H9 (cell line): ENCODE results near the gene PHKA1. TPM values are rescaled to one million over a fixed set of nuclear protein-coding genes. Genes with fewer than 3 reads are reported as not detected.
"Not testable (repeated sequence)": the region's sequence is repeated elsewhere in the genome, so short reads cannot be mapped to it uniquely, and the experiment has no call there.

ENCODE experiments used
- DNase-seq: peaks from one replicate; pipeline ENCODE4 v3.0.0-alpha.2; 2017
- H2AFZ ChIP-seq: one replicate; pipeline ENCODE4 v1.6.1; 2013; ENCODE audit warnings: mild to moderate bottlenecking, low read length, control low read depth, moderate library complexity
- H2AK5ac ChIP-seq: 2 replicates; pipeline ENCODE4 v1.6.1; 2013; ENCODE audit warnings: low read length, control low read depth, mixed read lengths; ENCODE audit not compliant: insufficient read length
- H2BK120ac ChIP-seq: one replicate; pipeline ENCODE4 v1.6.1; 2013; ENCODE audit warnings: low read depth, mild to moderate bottlenecking, low read length, control low read depth, inconsistent platforms; ENCODE audit not compliant: poor library complexity, severe bottlenecking
- H2BK12ac ChIP-seq: 2 replicates; pipeline ENCODE4 v1.6.1; 2013; ENCODE audit warnings: low read length, control low read depth, mixed read lengths, low read depth; ENCODE audit not compliant: insufficient read length
- H2BK15ac ChIP-seq: 2 replicates; pipeline ENCODE4 v1.6.1; 2013; ENCODE audit warnings: low read depth, low read length, control low read depth
- H2BK20ac ChIP-seq: one replicate; pipeline ENCODE4 v1.6.1; 2013; ENCODE audit warnings: low read depth, mild to moderate bottlenecking, low read length, control low read depth, inconsistent platforms; ENCODE audit not compliant: poor library complexity, severe bottlenecking
- H2BK5ac ChIP-seq: 2 replicates; pipeline ENCODE4 v1.6.1; 2013; ENCODE audit warnings: low read length, control low read depth, mixed read lengths; ENCODE audit not compliant: insufficient read length
- H3K14ac ChIP-seq: 2 replicates; pipeline ENCODE4 v1.6.1; 2013; ENCODE audit warnings: low read length, control low read depth; ENCODE audit not compliant: insufficient read depth
- H3K18ac ChIP-seq: 2 replicates; pipeline ENCODE4 v1.6.1; 2013; ENCODE audit warnings: low read depth, mild to moderate bottlenecking, mixed read lengths, low read length, control low read depth; ENCODE audit not compliant: insufficient read length
- H3K23ac ChIP-seq: 2 replicates; pipeline ENCODE4 v1.6.1; 2013; ENCODE audit warnings: low read length, control low read depth, mixed read lengths, low read depth; ENCODE audit not compliant: insufficient read length
- H3K23me2 ChIP-seq: 2 replicates; pipeline ENCODE4 v1.6.1; 2013; ENCODE audit warnings: low read depth, mild to moderate bottlenecking, mixed read lengths, low read length, control low read depth; ENCODE audit not compliant: insufficient read length, poor library complexity, severe bottlenecking
- H3K27ac ChIP-seq: 2 replicates; pipeline ENCODE4 v1.5.1; 2013; ENCODE audit warnings: low read length, control low read depth, mixed read lengths, low read depth; ENCODE audit not compliant: insufficient read length
- H3K27me3 ChIP-seq: 2 replicates; pipeline ENCODE4 v1.6.1; 2013; ENCODE audit warnings: low read length, control low read depth, inconsistent platforms; ENCODE audit not compliant: insufficient read depth
- H3K4ac ChIP-seq: 2 replicates; pipeline ENCODE4 v1.6.1; 2013; ENCODE audit warnings: low read depth, mild to moderate bottlenecking, control low read depth, inconsistent platforms, low read length, moderate library complexity
- H3K4me1 ChIP-seq: 2 replicates; pipeline ENCODE4 v1.6.1; 2013; ENCODE audit warnings: low read length, control low read depth, inconsistent platforms; ENCODE audit not compliant: insufficient read depth
- H3K4me2 ChIP-seq: 2 replicates; pipeline ENCODE4 v1.6.1; 2013; ENCODE audit warnings: low read length, control low read depth, mixed read lengths; ENCODE audit not compliant: insufficient read length, insufficient read depth
- H3K56ac ChIP-seq: 2 replicates; pipeline ENCODE4 v1.6.1; 2013; ENCODE audit warnings: low read depth, mild to moderate bottlenecking, mixed read lengths, low read length, control low read depth; ENCODE audit not compliant: insufficient read length
- H3K79me1 ChIP-seq: 2 replicates; pipeline ENCODE4 v1.6.1; 2013; ENCODE audit warnings: low read depth, mild to moderate bottlenecking, moderate library complexity, low read length, control low read depth, inconsistent platforms; ENCODE audit not compliant: insufficient read depth, poor library complexity, severe bottlenecking
- H3K79me2 ChIP-seq: 2 replicates; pipeline ENCODE4 v1.6.1; 2013; ENCODE audit warnings: low read length, control low read depth, inconsistent platforms; ENCODE audit not compliant: insufficient read depth
- H3K9ac ChIP-seq: 2 replicates; pipeline ENCODE4 v1.6.1; 2013; ENCODE audit warnings: low read length, control low read depth, mixed read lengths; ENCODE audit not compliant: insufficient read length; ENCODE audit errors: extremely low read depth
- H3K9me3 ChIP-seq: one replicate; pipeline ENCODE4 v1.6.1; 2013; ENCODE audit warnings: low read depth, low read length, inconsistent platforms; ENCODE audit not compliant: control insufficient read depth
- H3T11ph ChIP-seq: one replicate; pipeline ENCODE4 v1.6.1; 2013; ENCODE audit warnings: mild to moderate bottlenecking, low read length, control low read depth, inconsistent platforms
- H4K20me1 ChIP-seq: one replicate; pipeline ENCODE4 v1.6.1; 2013; ENCODE audit not compliant: control insufficient read depth, insufficient read length, insufficient read depth
- H4K5ac ChIP-seq: 2 replicates; pipeline ENCODE4 v1.6.1; 2013; ENCODE audit warnings: low read depth, mild to moderate bottlenecking, mixed read lengths, low read length, control low read depth; ENCODE audit not compliant: insufficient read length
- H4K8ac ChIP-seq: replicated peaks from 2 replicates; pipeline ENCODE4 v1.6.1; 2013; ENCODE audit warnings: low read length, control low read depth, mixed read lengths, low read depth; ENCODE audit not compliant: insufficient read length
- H4K91ac ChIP-seq: 2 replicates; pipeline ENCODE4 v1.6.1; 2013; ENCODE audit warnings: low read depth, mild to moderate bottlenecking, moderate library complexity, mixed read lengths, low read length, control low read depth; ENCODE audit not compliant: insufficient read length
- H3K27ac Mint-ChIP-seq, 3 experiments: 2 replicates in 2 of 3; 3 replicates in 1 of 3; pipeline ENCODE4 v1.8.0; 2020 to 2021; ENCODE audit warnings: mixed read lengths in 3 of 3, mild to moderate bottlenecking in 1 of 3, moderate library complexity in 1 of 3
- H3K27me3 Mint-ChIP-seq: 2 replicates; pipeline ENCODE4 v1.8.0; 2021; ENCODE audit warnings: low read depth, mild to moderate bottlenecking, moderate library complexity, mixed read lengths
- H3K36me3 Mint-ChIP-seq, 3 experiments: 2 replicates in 2 of 3; 3 replicates in 1 of 3; pipeline ENCODE4 v1.8.0; 2020 to 2021; ENCODE audit warnings: low read depth in 3 of 3, mixed read lengths in 3 of 3; ENCODE audit not compliant: insufficient read depth in 1 of 3
- H3K4me1 Mint-ChIP-seq, 2 experiments: 2 replicates each; pipeline ENCODE4 v1.8.0; 2020; ENCODE audit warnings: mixed read lengths in 2 of 2
- H3K4me3 Mint-ChIP-seq, 2 experiments: 2 replicates in 1 of 2; 3 replicates in 1 of 2; pipeline ENCODE4 v1.8.0; 2020 to 2021; ENCODE audit warnings: mild to moderate bottlenecking in 2 of 2, mixed read lengths in 2 of 2, moderate library complexity in 1 of 2
- H3K9me3 Mint-ChIP-seq, 2 experiments: 2 replicates in 1 of 2; 3 replicates in 1 of 2; pipeline ENCODE4 v1.8.0; 2020; ENCODE audit warnings: mild to moderate bottlenecking in 2 of 2, mixed read lengths in 2 of 2, moderate library complexity in 1 of 2
- WGBS: extraction: QIAGEN DNeasy Blood & Tissue Kit; methylation state at CpG from one replicate; pipeline ENCODE4 v1.1.7; 2013; ENCODE audit warnings: missing lambda C conversion rate, low lambda C conversion rate, mixed read lengths; ENCODE audit not compliant: insufficient read length; ENCODE audit errors: extremely low coverage; 5-methylcytosine and 5-hydroxymethylcytosine counted together
- total RNA-seq: library from RNA; stranded (reverse); gene quantifications from 2 replicates; pipeline ENCODE4 v1.2.1, GENCODE V29; 2021
- TF ChIP-seq, protein P1 (sequence below): fragments of 200-600 bp; sonication (generic); conservative IDR thresholded peaks from 3 replicates; pipeline ENCODE4 v1.8.0; 2021; ENCODE audit warnings: antibody characterized with exemption, mild to moderate bottlenecking

The PHKA1 gene
- total RNA-seq, 1 experiment from 2014 or later = 6.6 TPM

DNA sequence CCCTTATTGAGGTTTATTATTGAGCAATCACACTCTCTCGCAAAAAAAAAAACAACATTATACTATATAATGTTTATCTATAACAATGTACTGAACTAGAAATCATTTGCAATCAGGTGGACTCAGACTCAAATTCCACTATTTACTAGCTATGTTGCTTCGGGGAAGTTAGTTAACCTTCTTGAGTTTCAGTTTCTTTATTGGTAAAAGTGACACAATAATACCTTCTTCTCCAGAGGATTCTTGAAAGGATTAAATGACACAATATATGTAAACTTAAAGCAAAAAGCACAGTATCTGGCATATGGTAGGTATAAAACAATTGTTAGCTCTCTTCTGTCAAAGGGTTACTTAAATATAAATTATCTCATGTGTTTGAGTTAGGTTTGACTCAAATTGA lies 110.0 kb downstream of the PHKA1 start:
- H3K23ac ChIP-seq = no peak overlapping the region
- no peak overlapping the region for H3K18ac ChIP-seq
- no peak overlapping the region for H4K91ac ChIP-seq
- H3K9ac ChIP-seq = no peak overlapping the region
- no peak overlapping the region for H4K5ac ChIP-seq
- no peaks in the 10 kb centered on the region for H3K79me2 ChIP-seq
- no peak overlapping the region for H2AFZ ChIP-seq
- H3K27ac ChIP-seq = no peak overlapping the region
- H4K20me1 ChIP-seq = no peaks in the 10 kb centered on the region
- H2AK5ac ChIP-seq = no peak overlapping the region
- no peak overlapping the region for H3K4ac ChIP-seq
- TF ChIP-seq, protein P1, sequence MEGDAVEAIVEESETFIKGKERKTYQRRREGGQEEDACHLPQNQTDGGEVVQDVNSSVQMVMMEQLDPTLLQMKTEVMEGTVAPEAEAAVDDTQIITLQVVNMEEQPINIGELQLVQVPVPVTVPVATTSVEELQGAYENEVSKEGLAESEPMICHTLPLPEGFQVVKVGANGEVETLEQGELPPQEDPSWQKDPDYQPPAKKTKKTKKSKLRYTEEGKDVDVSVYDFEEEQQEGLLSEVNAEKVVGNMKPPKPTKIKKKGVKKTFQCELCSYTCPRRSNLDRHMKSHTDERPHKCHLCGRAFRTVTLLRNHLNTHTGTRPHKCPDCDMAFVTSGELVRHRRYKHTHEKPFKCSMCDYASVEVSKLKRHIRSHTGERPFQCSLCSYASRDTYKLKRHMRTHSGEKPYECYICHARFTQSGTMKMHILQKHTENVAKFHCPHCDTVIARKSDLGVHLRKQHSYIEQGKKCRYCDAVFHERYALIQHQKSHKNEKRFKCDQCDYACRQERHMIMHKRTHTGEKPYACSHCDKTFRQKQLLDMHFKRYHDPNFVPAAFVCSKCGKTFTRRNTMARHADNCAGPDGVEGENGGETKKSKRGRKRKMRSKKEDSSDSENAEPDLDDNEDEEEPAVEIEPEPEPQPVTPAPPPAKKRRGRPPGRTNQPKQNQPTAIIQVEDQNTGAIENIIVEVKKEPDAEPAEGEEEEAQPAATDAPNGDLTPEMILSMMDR = no peak
- H3K14ac ChIP-seq = no peak overlapping the region
- peaks cover 55 to 58% of the 10 kb centered on the region in 2 experiments for H3K9me3 Mint-ChIP-seq
- no peak overlapping the region for H2BK12ac ChIP-seq
- H2BK5ac ChIP-seq = no peak overlapping the region
- H3K27ac Mint-ChIP-seq = no peak overlapping the region
- no peaks in the 10 kb centered on the region for H3K4me1 ChIP-seq
- H3K4me3 Mint-ChIP-seq = no peak overlapping the region
- no peak overlapping the region for H2BK15ac ChIP-seq
- no peak overlapping the region for H2BK20ac ChIP-seq
- peaks cover 0 to 12% (median 0%) of the 10 kb centered on the region in 3 experiments; a peak in 4 of 7 replicates for H3K36me3 Mint-ChIP-seq
- no peak for DNase-seq
- no peaks in the 10 kb centered on the region for H3K27me3 Mint-ChIP-seq
- H3K56ac ChIP-seq = no peak overlapping the region
- H3K4me1 Mint-ChIP-seq = no peaks in the 10 kb centered on the region
- no CpG with 5 or more reads among the region's 2 CpGs for WGBS
- H4K8ac ChIP-seq = no peak overlapping the region
- H3K23me2 ChIP-seq = no peaks in the 10 kb centered on the region
- no peaks in the 10 kb centered on the region for H3K27me3 ChIP-seq
- no peak overlapping the region for H2BK120ac ChIP-seq
- no peak overlapping the region for H3K4me2 ChIP-seq
- no peaks in the 10 kb centered on the region for H3K79me1 ChIP-seq
- peaks cover 27% of the 10 kb centered on the region for H3K9me3 ChIP-seq
- no peak overlapping the region for H3T11ph ChIP-seq

GRCh38 chrX:72591038-72591437 lies 123.1 kb downstream of the PHKA1 start:
- H3K79me2 ChIP-seq, H4K20me1 ChIP-seq, H3T11ph ChIP-seq, H4K91ac ChIP-seq, H3K27me3 Mint-ChIP-seq, H2BK15ac ChIP-seq, H2BK20ac ChIP-seq, H3K27me3 ChIP-seq, H3K9me3 ChIP-seq, H3K4me2 ChIP-seq, H4K8ac ChIP-seq, H2BK120ac ChIP-seq, H3K18ac ChIP-seq, H3K14ac ChIP-seq, H2AFZ ChIP-seq, H3K56ac ChIP-seq, DNase-seq, H3K27ac Mint-ChIP-seq, H4K5ac ChIP-seq, H3K4me3 Mint-ChIP-seq, H3K27ac ChIP-seq, H2BK5ac ChIP-seq, H3K4ac ChIP-seq, H2BK12ac ChIP-seq, H3K23ac ChIP-seq, H3K4me1 Mint-ChIP-seq, H2AK5ac ChIP-seq, H3K9ac ChIP-seq, H3K79me1 ChIP-seq, H3K23me2 ChIP-seq, H3K4me1 ChIP-seq: not testable (repeated sequence)
- peaks cover 63 to 69% of the 10 kb centered on the region in 2 experiments for H3K9me3 Mint-ChIP-seq
- peaks cover 0 to 22% (median 6%) of the 10 kb centered on the region in 3 experiments; a peak in 4 of 7 replicates for H3K36me3 Mint-ChIP-seq
- no CpG with 5 or more reads among the region's 4 CpGs for WGBS
